ENCODE measurements around the gene PPBP. TPM values are rescaled to one million over a fixed set of nuclear protein-coding genes. Genes with fewer than 3 reads are reported as not detected.
A peak's percentile ranks its signal among the peaks of the same experiment; 100 is the strongest.
"Not testable (repeated sequence)": the region's sequence is repeated elsewhere in the genome, so short reads cannot be mapped to it uniquely, and the experiment has no call there.

Gene PPBP
- total RNA-seq, 6 experiments from 2014 or later: not detected

DNA sequence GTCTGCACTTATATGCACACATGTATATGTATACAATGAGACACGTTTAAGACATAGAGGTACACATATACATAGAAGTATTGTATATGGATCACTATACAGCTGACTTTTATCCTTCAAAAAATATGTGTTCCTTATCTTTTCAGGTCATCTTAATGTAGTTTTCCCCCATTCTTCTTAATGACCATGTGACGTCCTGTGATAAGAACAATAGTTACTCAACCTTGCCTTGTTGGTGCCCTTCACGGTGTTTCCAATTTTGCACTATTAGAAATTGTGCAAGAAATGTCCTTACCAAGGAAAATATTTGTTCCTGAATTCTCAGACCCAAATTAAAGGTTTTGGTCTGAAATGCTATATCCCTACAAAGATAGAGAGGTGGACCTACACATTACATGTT lies 1.0 kb upstream of the PPBP start:
- no peaks in the 10 kb centered on the region for H3K9me3 Mint-ChIP-seq
- no peak overlapping the region for H3K27ac Mint-ChIP-seq
- no peaks in the 10 kb centered on the region for H3K36me3 Mint-ChIP-seq (ENCODE audit: low read depth)
- TF ChIP-seq, protein P1, sequence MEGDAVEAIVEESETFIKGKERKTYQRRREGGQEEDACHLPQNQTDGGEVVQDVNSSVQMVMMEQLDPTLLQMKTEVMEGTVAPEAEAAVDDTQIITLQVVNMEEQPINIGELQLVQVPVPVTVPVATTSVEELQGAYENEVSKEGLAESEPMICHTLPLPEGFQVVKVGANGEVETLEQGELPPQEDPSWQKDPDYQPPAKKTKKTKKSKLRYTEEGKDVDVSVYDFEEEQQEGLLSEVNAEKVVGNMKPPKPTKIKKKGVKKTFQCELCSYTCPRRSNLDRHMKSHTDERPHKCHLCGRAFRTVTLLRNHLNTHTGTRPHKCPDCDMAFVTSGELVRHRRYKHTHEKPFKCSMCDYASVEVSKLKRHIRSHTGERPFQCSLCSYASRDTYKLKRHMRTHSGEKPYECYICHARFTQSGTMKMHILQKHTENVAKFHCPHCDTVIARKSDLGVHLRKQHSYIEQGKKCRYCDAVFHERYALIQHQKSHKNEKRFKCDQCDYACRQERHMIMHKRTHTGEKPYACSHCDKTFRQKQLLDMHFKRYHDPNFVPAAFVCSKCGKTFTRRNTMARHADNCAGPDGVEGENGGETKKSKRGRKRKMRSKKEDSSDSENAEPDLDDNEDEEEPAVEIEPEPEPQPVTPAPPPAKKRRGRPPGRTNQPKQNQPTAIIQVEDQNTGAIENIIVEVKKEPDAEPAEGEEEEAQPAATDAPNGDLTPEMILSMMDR (IDR thresholded peaks at IDR 0.05): no peak
- H3K4me3 Mint-ChIP-seq: no peak overlapping the region
- peaks cover 4% of the 10 kb centered on the region; the same call in 1 of the 2 replicates for H3K27me3 Mint-ChIP-seq (ENCODE audit: insufficient read depth)
- no peaks in the 10 kb centered on the region for H3K4me1 Mint-ChIP-seq (ENCODE audit: low read depth)
- DNase-seq: no peak

DNA sequence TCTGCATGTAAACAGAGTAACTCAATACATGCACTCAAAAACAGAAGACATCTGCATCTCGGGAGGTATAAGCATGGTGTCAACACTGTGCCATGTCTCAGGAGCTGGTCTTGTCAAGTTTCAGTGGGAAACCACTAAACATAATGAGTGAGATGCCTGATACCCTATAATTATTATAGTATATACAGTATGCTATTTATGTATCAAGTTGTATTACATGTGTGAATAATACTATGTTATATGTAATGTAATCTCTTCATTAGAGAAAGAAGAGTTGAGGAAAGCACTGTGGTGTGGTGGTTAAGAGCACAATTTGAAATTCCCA lies 2.5 kb downstream of the PPBP start:
- Mint-ChIP-seq H3K36me3 (ENCODE audit: low read depth) (no peaks in the 10 kb centered on the region), H3K27ac (no peak overlapping the region), H3K9me3 (no peaks in the 10 kb centered on the region), H3K4me3 (no peak overlapping the region), H3K27me3 (ENCODE audit: insufficient read depth) (peaks cover 4% of the 10 kb centered on the region), H3K4me1 (ENCODE audit: low read depth) (peaks cover 6% of the 10 kb centered on the region)
- TF ChIP-seq, protein P1 (IDR thresholded peaks at IDR 0.05): no peak
- no peak for DNase-seq

DNA sequence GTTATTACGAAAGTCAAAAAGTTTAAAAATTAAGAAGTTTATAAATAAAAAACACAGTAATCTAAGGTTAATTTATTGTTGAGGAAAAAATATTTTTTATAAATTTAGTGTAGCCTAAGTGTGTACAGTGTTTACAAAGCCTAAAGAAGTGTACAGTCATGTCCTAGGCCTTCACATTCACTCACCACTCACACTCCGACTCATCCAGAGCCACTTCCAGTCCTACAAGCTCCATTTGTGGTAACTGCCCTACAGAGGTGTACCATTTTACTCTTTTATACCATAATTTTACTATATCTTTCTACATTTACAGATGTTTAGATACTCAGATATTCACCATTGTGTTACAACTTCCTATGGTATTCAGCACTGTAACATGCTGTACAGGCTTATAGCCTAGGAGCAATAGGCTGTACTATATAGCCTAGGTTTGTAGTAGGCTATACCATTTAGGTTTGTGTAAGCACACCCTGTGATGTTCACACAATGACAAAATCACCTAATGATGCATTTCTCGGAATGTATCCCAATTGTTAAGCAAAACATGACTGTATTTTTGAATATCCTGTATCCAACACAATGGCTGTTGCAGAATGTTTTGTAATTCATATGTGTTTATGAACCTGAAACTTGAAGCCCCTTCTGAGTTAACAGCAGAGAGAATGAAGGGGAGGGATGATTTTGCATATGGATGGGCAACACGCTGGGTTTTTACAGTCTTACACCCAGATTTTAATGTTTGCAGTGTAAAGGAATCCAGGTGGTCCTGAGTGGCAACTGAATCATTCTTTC lies 3.1 kb downstream of the PPBP start:
- DNase-seq: peak; percentile 28
- H3K36me3 Mint-ChIP-seq (ENCODE audit: low read depth): no peaks in the 10 kb centered on the region
- H3K4me3 Mint-ChIP-seq: no peak overlapping the region
- no peaks in the 10 kb centered on the region for H3K9me3 Mint-ChIP-seq
- peaks cover 6% of the 10 kb centered on the region for H3K4me1 Mint-ChIP-seq (ENCODE audit: low read depth)
- peaks cover 4% of the 10 kb centered on the region for H3K27me3 Mint-ChIP-seq (ENCODE audit: insufficient read depth)
- H3K27ac Mint-ChIP-seq: no peak overlapping the region
- TF ChIP-seq, protein P1 (IDR thresholded peaks at IDR 0.05): no peak

DNA sequence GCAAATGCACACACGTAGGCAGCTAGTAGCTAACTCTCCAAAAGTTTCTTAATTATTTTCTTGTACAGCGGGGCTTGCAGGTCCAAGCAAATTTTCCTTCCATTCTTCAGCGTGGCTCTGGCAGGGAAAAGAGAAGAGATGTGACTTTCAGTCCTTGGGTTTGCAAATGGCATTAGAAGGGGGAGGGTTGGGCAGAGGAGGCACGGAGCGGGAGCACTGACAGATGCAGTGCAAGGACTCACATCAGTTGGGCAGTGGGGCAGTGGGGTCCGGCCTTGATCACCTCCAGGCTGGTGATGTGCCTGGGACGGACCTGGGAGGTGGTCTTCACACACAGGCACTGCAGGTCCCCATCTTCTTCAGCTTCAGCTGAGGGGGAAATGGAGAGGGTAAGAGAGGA lies 6.8 kb downstream of the PPBP start:
- not testable (repeated sequence) for H3K9me3 Mint-ChIP-seq; DNase-seq; H3K27me3 Mint-ChIP-seq (ENCODE audit: insufficient read depth); H3K36me3 Mint-ChIP-seq (ENCODE audit: low read depth); H3K27ac Mint-ChIP-seq
- Mint-ChIP-seq H3K4me3 (peak overlapping the region; percentile 36), H3K4me1 (ENCODE audit: low read depth) (peaks cover 38% of the 10 kb centered on the region)

DNA sequence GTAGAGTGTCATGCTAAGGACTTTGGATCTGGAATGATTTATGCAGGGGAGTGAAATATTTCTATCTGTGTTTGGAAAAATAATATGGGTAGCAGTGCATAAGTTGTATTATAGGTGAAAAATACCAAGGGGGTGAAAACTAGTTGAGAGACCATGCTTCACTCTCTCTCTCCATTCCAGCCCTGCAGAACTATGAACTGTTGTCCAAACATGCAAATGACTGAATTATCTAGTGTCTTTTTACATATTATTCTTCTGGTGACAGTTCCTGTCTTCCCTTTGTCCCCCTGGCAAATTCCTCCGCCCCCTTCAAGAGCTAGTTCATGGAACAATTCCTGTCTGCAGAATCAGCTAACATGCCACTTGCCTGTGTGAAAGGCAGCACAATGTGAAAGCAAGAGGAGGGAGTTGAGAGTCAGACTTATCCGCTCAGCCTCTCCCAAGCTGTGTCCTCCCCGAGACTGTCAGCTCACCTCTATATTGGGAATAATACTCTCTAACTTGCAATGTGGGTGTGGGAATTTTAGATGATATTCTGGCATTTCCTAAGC lies 8.5 kb downstream of the PPBP start:
- Mint-ChIP-seq H3K36me3 (ENCODE audit: low read depth) (0 out of 2 replicates have a peak, but pooled peaks cover 4% of the 10 kb centered on the region), H3K27me3 (ENCODE audit: insufficient read depth) (peaks cover 2% of the 10 kb centered on the region), H3K4me3 (no peak overlapping the region), H3K9me3 (peaks cover 3% of the 10 kb centered on the region; the same call in 1 of the 2 replicates), H3K4me1 (ENCODE audit: low read depth) (peaks cover 39% of the 10 kb centered on the region), H3K27ac (peak overlapping the region; percentile 64)
- DNase-seq: no peak
- TF ChIP-seq, protein P1 (IDR thresholded peaks at IDR 0.05): no peak

DNA sequence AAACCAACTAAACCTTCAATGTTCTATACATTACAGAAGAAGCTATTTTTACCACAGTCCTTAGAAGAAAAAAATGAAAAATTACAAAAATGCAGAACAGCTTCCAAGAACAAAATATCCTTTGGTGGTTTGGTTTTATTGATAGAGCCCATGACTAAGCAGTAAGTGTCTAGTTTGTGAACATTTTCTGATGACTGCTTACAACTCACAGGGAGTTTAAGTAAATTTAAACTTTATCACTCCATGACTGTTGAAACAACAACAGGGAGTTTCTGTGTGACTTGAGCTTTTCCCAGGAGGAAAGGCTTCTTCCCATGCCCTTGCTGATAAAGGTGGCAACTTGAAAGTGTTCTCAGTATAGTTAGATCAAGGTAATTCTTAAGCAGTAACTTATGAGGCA lies 9.1 kb downstream of the PPBP start:
- no peak overlapping the region for H3K4me3 Mint-ChIP-seq
- DNase-seq: peak; percentile 78
- TF ChIP-seq, protein P1 (IDR thresholded peaks at IDR 0.05): no peak
- peaks cover 2% of the 10 kb centered on the region for H3K27me3 Mint-ChIP-seq (ENCODE audit: insufficient read depth)
- H3K4me1 Mint-ChIP-seq (ENCODE audit: low read depth): peaks cover 39% of the 10 kb centered on the region
- H3K27ac Mint-ChIP-seq: peak overlapping the region; percentile 64
- 0 out of 2 replicates have a peak, but pooled peaks cover 4% of the 10 kb centered on the region for H3K36me3 Mint-ChIP-seq (ENCODE audit: low read depth)
- H3K9me3 Mint-ChIP-seq: peaks cover 4% of the 10 kb centered on the region; the same call in 1 of the 2 replicates
